K562 treated with DMSO at 1 percent for 12 hours (cell line): ENCODE results near the gene CRYZL1. TPM values are rescaled to one million over a fixed set of nuclear protein-coding genes. Genes with fewer than 3 reads are reported as not detected.

ENCODE experiments used
- total RNA-seq: library from RNA; unstranded; fragments of 300-600 nt; gene quantifications from 2 replicates; pipeline ENCODE4 v1.2.3, GENCODE V29; 2022; ENCODE audit not compliant: insufficient read depth

CRYZL1 gene
- 24.8 and 34.0 TPM in 2 replicates for total RNA-seq

GRCh38 chr21:33641352-33642026 lies at the start of gene CRYZL1:
CRYZL1 (minus strand) TSS chr21:33641741; CDS start chr21:33631551, 10,190 bp downstream.

GRCh38 chr21:33642027-33642895 lies 720 bp upstream of the CRYZL1 start, which contains the start of gene ITSN1:
ITSN1 (plus strand) TSS chr21:33642501; CDS start chr21:33718829, 76,328 bp downstream.

GRCh38 chr21:33588485-33589335 lies 52.8 kb downstream of the CRYZL1 start, which contains the start of gene DONSON:
DONSON (minus strand) TSS chr21:33588684; CDS start chr21:33588641, 43 bp downstream.

GRCh38 chr21:33542640-33543504 lies 98.7 kb downstream of the CRYZL1 start, which contains the start of gene SON:
SON (plus strand) TSS chr21:33543038; CDS start chr21:33543093, 55 bp downstream.

GRCh38 chr21:33541756-33542639 lies 99.5 kb downstream of the CRYZL1 start, which contains the start of gene GART:
GART (minus strand) TSS chr21:33542117; CDS start chr21:33539315, 2,802 bp downstream.

Other genes starting within 250 kb of the CRYZL1 start
- gene IFNGR2, start 238.3 kb downstream of the CRYZL1 start, total RNA-seq = 24.0 and 41.3 TPM in 2 replicates
- gene TMEM50B, start 161.8 kb downstream of the CRYZL1 start, total RNA-seq = 15.7 and 30.7 TPM in 2 replicates
- 0.84 and 1.4 TPM in 2 replicates for gene DNAJC28, start 150.0 kb downstream of the CRYZL1 start, total RNA-seq
- gene GART, start 99.6 kb downstream of the CRYZL1 start, total RNA-seq = 41.7 and 92.8 TPM in 2 replicates
- 63.1 and 181 TPM in 2 replicates for gene SON, start 98.7 kb downstream of the CRYZL1 start, total RNA-seq
- 32.4 and 69.0 TPM in 2 replicates for gene DONSON, start 53.1 kb downstream of the CRYZL1 start, total RNA-seq
- gene ITSN1, start 760 bp upstream of the CRYZL1 start, total RNA-seq = 3.7 and 9.7 TPM in 2 replicates